ENCODE data around the gene STARD8.
"Not testable (repeated sequence)": the region's sequence is repeated elsewhere in the genome, so short reads cannot be mapped to it uniquely, and the experiment has no call there.

The STARD8 gene

DNA sequence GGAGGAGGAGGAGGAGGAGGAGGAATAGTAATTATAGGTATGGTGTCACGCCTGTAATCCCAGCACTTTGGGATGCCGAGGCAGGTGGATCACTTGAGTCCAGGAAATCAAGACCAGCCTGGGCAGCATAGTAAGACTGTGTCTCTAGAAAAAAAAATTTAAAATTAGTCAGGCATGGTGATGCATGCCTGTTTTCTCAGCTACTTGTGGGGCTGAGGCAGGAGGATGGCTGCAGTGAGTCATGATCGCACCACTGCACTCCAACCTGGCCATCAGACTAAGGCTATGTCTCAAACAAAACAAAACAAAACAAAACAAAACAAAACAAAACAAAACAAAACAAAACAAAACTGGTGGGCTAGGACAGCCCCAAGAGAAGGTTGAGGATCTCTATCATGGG, 3.0 kb downstream of the STARD8 start:
- TF ChIP-seq, protein P1, sequence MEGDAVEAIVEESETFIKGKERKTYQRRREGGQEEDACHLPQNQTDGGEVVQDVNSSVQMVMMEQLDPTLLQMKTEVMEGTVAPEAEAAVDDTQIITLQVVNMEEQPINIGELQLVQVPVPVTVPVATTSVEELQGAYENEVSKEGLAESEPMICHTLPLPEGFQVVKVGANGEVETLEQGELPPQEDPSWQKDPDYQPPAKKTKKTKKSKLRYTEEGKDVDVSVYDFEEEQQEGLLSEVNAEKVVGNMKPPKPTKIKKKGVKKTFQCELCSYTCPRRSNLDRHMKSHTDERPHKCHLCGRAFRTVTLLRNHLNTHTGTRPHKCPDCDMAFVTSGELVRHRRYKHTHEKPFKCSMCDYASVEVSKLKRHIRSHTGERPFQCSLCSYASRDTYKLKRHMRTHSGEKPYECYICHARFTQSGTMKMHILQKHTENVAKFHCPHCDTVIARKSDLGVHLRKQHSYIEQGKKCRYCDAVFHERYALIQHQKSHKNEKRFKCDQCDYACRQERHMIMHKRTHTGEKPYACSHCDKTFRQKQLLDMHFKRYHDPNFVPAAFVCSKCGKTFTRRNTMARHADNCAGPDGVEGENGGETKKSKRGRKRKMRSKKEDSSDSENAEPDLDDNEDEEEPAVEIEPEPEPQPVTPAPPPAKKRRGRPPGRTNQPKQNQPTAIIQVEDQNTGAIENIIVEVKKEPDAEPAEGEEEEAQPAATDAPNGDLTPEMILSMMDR (IDR thresholded peaks at IDR 0.05; ENCODE audit: low read depth, low read length) = no peak
- no peak overlapping the region for H3K4me3 ChIP-seq (replicated peaks in 1 of 2; ENCODE audit: low read depth in 2 of 2, low read length in 2 of 2)
- DNase-seq (ENCODE audit: low read depth in 2 of 2) = peak in 1 of 2 donors; percentile 59

DNA sequence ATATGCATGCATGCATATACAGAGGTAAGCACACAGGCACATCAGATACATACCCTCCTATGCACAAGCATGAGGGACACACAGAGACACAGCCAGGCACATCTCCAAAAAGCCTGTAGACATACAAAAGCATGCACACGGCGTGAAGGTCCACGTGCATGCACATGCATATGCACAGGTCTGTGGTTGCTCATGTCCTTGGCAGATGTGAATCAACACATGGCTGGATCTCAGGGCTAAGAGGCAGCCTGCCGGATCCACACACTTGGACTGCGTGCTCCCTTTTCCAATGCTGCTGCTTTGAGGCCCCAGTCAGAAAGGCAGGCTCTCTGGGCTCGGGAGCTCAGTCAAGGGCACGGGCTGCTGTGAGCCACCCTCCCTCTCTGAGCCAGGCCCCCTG, 3.6 kb downstream of the STARD8 start:
- H3K4me3 ChIP-seq (replicated peaks in 1 of 2; ENCODE audit: low read depth in 2 of 2, low read length in 2 of 2) = no peak overlapping the region
- TF ChIP-seq, protein P1 (IDR thresholded peaks at IDR 0.05; ENCODE audit: low read depth, low read length) = no peak
- DNase-seq (ENCODE audit: low read depth in 2 of 2) = no peak

DNA sequence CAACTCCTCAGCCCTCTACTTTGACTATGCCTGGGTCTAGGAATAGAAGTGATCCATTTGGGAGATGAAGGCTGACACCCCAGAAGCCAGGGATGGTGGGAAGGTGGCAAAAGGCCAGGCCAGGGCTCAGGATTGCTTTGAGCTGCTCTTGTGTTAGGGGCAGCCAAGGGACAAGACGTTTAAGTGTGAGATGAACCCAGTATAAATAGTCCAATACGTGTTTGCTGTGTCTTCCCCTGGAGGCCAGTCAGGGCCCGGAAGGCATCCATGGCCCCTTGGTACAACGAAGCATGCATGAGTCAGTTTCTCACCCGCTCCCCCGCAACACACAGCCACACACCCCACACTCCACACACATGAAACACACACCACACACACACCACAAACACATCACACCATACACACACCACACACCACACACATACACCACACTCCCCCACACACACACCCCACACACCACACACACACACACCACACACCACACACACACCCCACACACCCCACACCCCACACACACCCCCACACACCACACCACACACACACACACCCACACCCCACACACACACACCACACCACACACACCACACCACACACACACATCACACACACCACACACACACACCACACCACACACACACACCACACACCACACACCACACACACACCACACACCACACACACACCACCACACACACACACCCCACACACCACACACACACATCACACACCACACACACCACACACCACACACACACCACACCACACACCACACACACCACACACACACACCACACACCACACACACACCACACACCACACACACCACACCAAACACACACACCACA, 5.1 kb downstream of the STARD8 start:
- TF ChIP-seq, protein P1 (IDR thresholded peaks at IDR 0.05; ENCODE audit: low read depth, low read length) = no peak
- H3K4me3 ChIP-seq (replicated peaks in 1 of 2; ENCODE audit: low read depth in 2 of 2, low read length in 2 of 2) = no peak overlapping the region
- DNase-seq (ENCODE audit: low read depth in 2 of 2) = peak; percentile 19 to 23

DNA sequence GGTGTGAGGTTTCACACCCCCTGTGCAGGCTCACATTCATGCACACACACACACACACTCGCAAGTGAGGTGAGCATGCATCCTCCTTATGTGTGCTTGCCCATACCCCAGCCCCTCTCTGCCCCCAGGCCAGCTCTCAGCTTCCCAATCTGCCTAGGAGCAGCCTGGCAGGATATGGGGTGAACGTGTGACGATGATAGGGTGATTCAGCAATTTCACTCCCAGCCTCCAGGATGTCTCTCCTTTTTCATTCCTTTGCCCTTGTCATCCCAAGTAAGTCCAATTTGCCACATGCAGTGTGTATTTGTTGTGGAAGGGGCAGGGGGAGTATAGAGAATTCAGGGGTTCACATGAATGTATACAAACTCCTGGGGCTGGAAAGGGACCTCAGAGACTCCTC, 7.2 kb downstream of the STARD8 start:
- DNase-seq (ENCODE audit: low read depth in 2 of 2) = no peak
- TF ChIP-seq, protein P1 (IDR thresholded peaks at IDR 0.05; ENCODE audit: low read depth, low read length) = no peak

GRCh38 chrX:68656473-68656872, 9.0 kb downstream of the STARD8 start:
- not testable (repeated sequence) for DNase-seq (ENCODE audit: low read depth in 2 of 2); H3K4me3 ChIP-seq (replicated peaks in 1 of 2; ENCODE audit: low read depth in 2 of 2, low read length in 2 of 2)

More for the DNA sequence above, 7.2 kb downstream of the STARD8 start:
- H3K4me3 ChIP-seq (replicated peaks in 1 of 2; ENCODE audit: low read depth in 2 of 2, low read length in 2 of 2) = no peak overlapping the region

DNA sequence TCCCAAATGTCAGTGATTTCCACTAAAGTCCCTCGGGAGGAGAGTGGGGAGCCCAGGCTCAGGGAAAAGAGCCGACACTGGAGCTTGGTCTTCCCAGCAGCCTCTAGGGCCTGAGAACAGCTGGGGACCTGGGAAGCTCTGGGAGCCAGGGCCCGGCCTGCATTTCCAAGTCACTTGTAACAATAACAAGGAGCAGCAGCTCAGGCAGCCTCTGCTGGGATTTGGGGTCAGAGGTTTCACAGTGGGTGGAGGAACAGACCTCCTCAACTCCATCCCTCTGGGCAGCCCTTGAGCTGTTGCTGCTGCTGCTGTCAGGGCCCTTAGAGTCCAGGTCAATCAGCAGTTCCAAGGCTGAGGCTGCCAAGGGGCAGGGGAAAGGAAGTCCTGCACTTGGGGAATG, 11.1 kb downstream of the STARD8 start:
- TF ChIP-seq, protein P1 (IDR thresholded peaks at IDR 0.05; ENCODE audit: low read depth, low read length) = no peak
- DNase-seq (ENCODE audit: low read depth in 2 of 2) = peak in 1 of 2 donors; percentile 57

GRCh38 chrX:68659385-68659784, 11.9 kb downstream of the STARD8 start:
- TF ChIP-seq, protein P1 (IDR thresholded peaks at IDR 0.05; ENCODE audit: low read depth, low read length) = no peak
- no peak overlapping the region for H3K4me3 ChIP-seq (replicated peaks in 1 of 2; ENCODE audit: low read depth in 2 of 2, low read length in 2 of 2)
- peak in 1 of 2 donors; percentile 33 for DNase-seq (ENCODE audit: low read depth in 2 of 2)

More for the DNA sequence above, 11.1 kb downstream of the STARD8 start:
- H3K4me3 ChIP-seq (replicated peaks in 1 of 2; ENCODE audit: low read depth in 2 of 2, low read length in 2 of 2) = no peak overlapping the region

All from cardiac fibroblast (primary cell).